HCT116 (cell line): ENCODE measurements around the gene COL1A1. TPM values are rescaled to one million over a fixed set of nuclear protein-coding genes. Genes with fewer than 3 reads are reported as not detected.

Experiments used
- ATAC-seq: fragments of 200-7000 bp; cut with Tn5 transposase; 2 replicates; pipeline ENCODE4 v1.9.1; 2020; ENCODE audit warnings: mild to moderate bottlenecking, moderate library complexity
- BruUV-seq: library from RNA; stranded (reverse); fragments of 400-500 nt; replicated peaks from 2 replicates; lab custom pipeline; 2021; lab: Mats Ljungman, UMichigan
- CTCF ChIA-PET: fragments of 300-600 bp; sonication (Branson Sonifier 250); formaldehyde crosslinking; loops from one replicate; lab custom pipeline; 2021; ENCODE audit warnings: antibody characterized with exemption; lab: Charles Lee
- POLR2A ChIA-PET: fragments of 300-600, 350-600 bp; sonication (Branson Sonifier 250); formaldehyde crosslinking; loops from one replicate; lab custom pipeline; 2021; ENCODE audit warnings: antibody characterized with exemption; lab: Charles Lee
- RAD21 ChIA-PET, 2 experiments: fragments of 300-600 bp; sonication (Branson Sonifier 250); formaldehyde crosslinking; loops; one replicate each; lab custom pipeline; 2023; ENCODE audit warnings: low total read pairs in 2 of 2; ENCODE audit not compliant: uncharacterized antibody in 2 of 2, unreplicated experiment in 2 of 2, low non-redundant PET in 1 of 2; lab: Charles Lee
- DNase-seq: peaks from one replicate; pipeline ENCODE4 v3.0.0-alpha.2; 2010; ENCODE audit warnings: low read depth, low spot score
- H2AFZ ChIP-seq: fragments of 200-600 bp; shearing (Covaris generic), sonication (generic); 2 replicates; pipeline ENCODE4 v1.6.1; 2017; ENCODE audit warnings: low read depth, mixed run types, mixed read lengths, antibody characterized with exemption, low read length; ENCODE audit not compliant: poor library complexity, severe bottlenecking
- H3K27ac ChIP-seq: 2 replicates; pipeline ENCODE4 v1.5.1; 2012; ENCODE audit warnings: low read depth, low read length
- H3K27me3 ChIP-seq: fragments of 200-600 bp; sonication (generic); 2 replicates; pipeline ENCODE4 v1.6.1; 2016; ENCODE audit warnings: mixed run types, low read length, mixed read lengths; ENCODE audit not compliant: insufficient read depth
- H3K36me3 ChIP-seq, 2 experiments: fragments of 200-500 bp in 1 of 2; fragments of 200-600 bp in 1 of 2; sonication (Bioruptor generic) in 1 of 2; sonication (generic) in 1 of 2; 2 replicates each; pipeline versions ENCODE4 v1.5.1 to v1.6.1; 2014 to 2016; ENCODE audit warnings: low read length in 2 of 2, inconsistent platforms in 1 of 2, mixed read lengths in 1 of 2, mixed run types in 1 of 2; ENCODE audit not compliant: insufficient read depth in 2 of 2, control insufficient read depth in 1 of 2
- H3K4me1 ChIP-seq, 2 experiments: fragments of 200-600 bp in 1 of 2; sonication (generic) in 1 of 2; 2 replicates each; pipeline versions ENCODE4 v1.5.1 to v1.6.1; 2012 to 2017; ENCODE audit warnings: low read length in 2 of 2, inconsistent platforms in 1 of 2, mild to moderate bottlenecking in 1 of 2, mixed read lengths in 1 of 2, mixed run types in 1 of 2, moderate library complexity in 1 of 2; ENCODE audit not compliant: insufficient read depth in 2 of 2, control insufficient read depth in 1 of 2
- H3K4me2 ChIP-seq: fragments of 200-600 bp; sonication (generic); 2 replicates; pipeline ENCODE4 v1.6.1; 2017; ENCODE audit warnings: mixed run types, low read length, mixed read lengths
- H3K4me3 ChIP-seq, 2 experiments: fragments of 200-600 bp in 1 of 2; sonication (generic) in 1 of 2; replicated peaks in 1 of 2; 2 replicates each; pipeline ENCODE4 v1.5.1; 2011 to 2016; ENCODE audit warnings: low read length in 2 of 2, control low read depth in 1 of 2, low read depth in 1 of 2, mild to moderate bottlenecking in 1 of 2, mixed read lengths in 1 of 2, mixed run types in 1 of 2
- H3K79me2 ChIP-seq: fragments of 200-600 bp; sonication (generic); 2 replicates; pipeline ENCODE4 v1.6.1; 2017; ENCODE audit warnings: mild to moderate bottlenecking, mixed run types, low read length, moderate library complexity, mixed read lengths; ENCODE audit not compliant: insufficient read depth
- H3K9ac ChIP-seq: fragments of 200-600 bp; sonication (generic); 2 replicates; pipeline ENCODE4 v1.6.1; 2016; ENCODE audit warnings: low read length, mixed read lengths
- H3K9me2 ChIP-seq: fragments of 200-600 bp; sonication (generic), shearing (Covaris generic); 2 replicates; pipeline ENCODE4 v1.6.1; 2017; ENCODE audit warnings: mixed run types, mild to moderate bottlenecking, moderate library complexity; ENCODE audit not compliant: insufficient read depth
- H3K9me3 ChIP-seq, 2 experiments: fragments of 200-500 bp in 1 of 2; fragments of 200-600 bp in 1 of 2; sonication (Bioruptor generic) in 1 of 2; sonication (generic) in 1 of 2; 2 replicates each; pipeline ENCODE4 v1.6.1; 2014 to 2017; ENCODE audit warnings: low read length in 2 of 2, mixed read lengths in 2 of 2, inconsistent platforms in 1 of 2, low read depth in 1 of 2, mild to moderate bottlenecking in 1 of 2, mixed run types in 1 of 2, moderate library complexity in 1 of 2; ENCODE audit not compliant: control insufficient read depth in 1 of 2, insufficient read depth in 1 of 2
- H4K20me1 ChIP-seq: fragments of 200-600 bp; sonication (generic), shearing (Covaris generic); 2 replicates; pipeline ENCODE4 v1.6.1; 2017; ENCODE audit warnings: mixed run types, mild to moderate bottlenecking, moderate library complexity; ENCODE audit not compliant: insufficient read depth
- ATF3 ChIP-seq: IDR thresholded peaks from 2 replicates; pipeline ENCODE4 v1.6.1; 2012
- ELF1 ChIP-seq: IDR thresholded peaks from 2 replicates; pipeline ENCODE4 v1.6.1; 2012; ENCODE audit warnings: low read depth, borderline replicate concordance
- EZH2 ChIP-seq: fragments of 200-600 bp; sonication (generic); IDR thresholded peaks from 2 replicates; pipeline ENCODE4 v1.6.1; 2017; ENCODE audit warnings: antibody characterized with exemption, mixed run types
- EZH2phosphoT487 ChIP-seq: fragments of 200-600 bp; IDR thresholded peaks from 2 replicates; pipeline ENCODE4 v1.6.1; 2018; ENCODE audit warnings: antibody characterized with exemption, borderline replicate concordance
- FOSL1 ChIP-seq: IDR thresholded peaks from 2 replicates; pipeline ENCODE4 v1.6.1; 2012; ENCODE audit warnings: low read depth
- JUND ChIP-seq: IDR thresholded peaks from 2 replicates; pipeline ENCODE4 v1.6.1; 2012
- MAX ChIP-seq: IDR thresholded peaks from 2 replicates; pipeline ENCODE4 v1.6.1; 2012
- POLR2A ChIP-seq: IDR thresholded peaks from 2 replicates; pipeline ENCODE4 v1.7.0; 2011; ENCODE audit warnings: borderline replicate concordance; ENCODE audit not compliant: insufficient read depth, insufficient read length; ENCODE audit errors: extremely low read depth
- POLR2AphosphoS5 ChIP-seq: IDR thresholded peaks from 2 replicates; pipeline ENCODE4 v1.6.1; 2011; ENCODE audit warnings: mild to moderate bottlenecking, low read depth, low read length, moderate library complexity
- SP1 ChIP-seq: IDR thresholded peaks from 2 replicates; pipeline ENCODE4 v1.6.1; 2012; ENCODE audit warnings: low read depth
- SRF ChIP-seq: IDR thresholded peaks from 2 replicates; pipeline ENCODE4 v1.6.1; 2012; ENCODE audit warnings: low read depth
- TCF7L2 ChIP-seq: IDR thresholded peaks from 2 replicates; pipeline ENCODE4 v1.7.0; 2011; ENCODE audit warnings: borderline replicate concordance, inconsistent platforms; ENCODE audit not compliant: insufficient read depth, insufficient read length; ENCODE audit errors: extremely low read depth
- YY1 ChIP-seq: IDR thresholded peaks from 2 replicates; pipeline ENCODE4 v1.6.1; 2011; ENCODE audit warnings: low read length, low read depth, moderate library complexity, mild to moderate bottlenecking; ENCODE audit not compliant: insufficient replicate concordance; ENCODE audit errors: extremely low read depth
- ZBTB33 ChIP-seq: IDR thresholded peaks from 2 replicates; pipeline ENCODE4 v1.6.1; 2011; ENCODE audit warnings: mild to moderate bottlenecking, low read length, moderate library complexity; ENCODE audit not compliant: insufficient replicate concordance; ENCODE audit errors: extremely low read depth
- ZNF274 ChIP-seq: fragments of 200-500 bp; sonication (Bioruptor generic); IDR thresholded peaks from 2 replicates; pipeline ENCODE4 v1.6.1; 2014; ENCODE audit warnings: mild to moderate bottlenecking, low read depth, low read length, inconsistent platforms
- intact Hi-C: fragments of 100-400 bp; cut with micrococcal nuclease; formaldehyde crosslinking; loops from 2 replicates; pipeline ENCODE4 v1.10.0; 2022
- total RNA-seq: library from RNA; stranded (reverse); gene quantifications from one replicate; pipeline ENCODE4 v1.2.1, GENCODE V29; 2021; ENCODE audit not compliant: unreplicated experiment

Gene COL1A1
- total RNA-seq, 1 experiment from 2014 or later = 33.6 TPM

GRCh38 chr17:50165867-50166517 is 35.4 kb downstream of the COL1A1 start, which contains the start of gene SGCA (continued):
- no peak for TF ChIP-seq EZH2phosphoT487

- Histone ChIP-seq H3K4me3 (no peak overlapping the region), H4K20me1 (no peaks in the 10 kb centered on the region), H3K9me3 (no peaks in the 10 kb centered on the region), H3K36me3 (no peaks in the 10 kb centered on the region), H3K27me3 (no peaks in the 10 kb centered on the region), H3K4me2 (no peak overlapping the region), H3K79me2 (no peaks in the 10 kb centered on the region), H3K9me2 (no peaks in the 10 kb centered on the region), H3K4me1 (peaks cover 20 to 53% of the 10 kb centered on the region in 2 experiments), H2AFZ (no peak overlapping the region), H3K27ac (no peak overlapping the region; the same call in 1 of the 2 replicates), H3K9ac (no peak overlapping the region)
- TF ChIP-seq YY1 (no peak), EZH2 (no peak), JUND (no peak), ZNF274 (no peak), FOSL1 (no peak), ATF3 (no peak), EZH2phosphoT487 (no peak), POLR2AphosphoS5 (no peak), POLR2A (no peak), ZBTB33 (no peak), SRF (no peak), SP1 (no peak), TCF7L2 (no peak), MAX (no peak), ELF1 (no peak)
- POLR2A ChIA-PET = interaction anchor here (1.1 kb wide), 2 partner anchors 13 to 14 kb away, joined by 3 to 9 read pairs; no protein-coding TSS in a partner anchor
- intact Hi-C loops = no loop called here
- RAD21 ChIA-PET = interaction anchor here (0.5 to 1.3 kb wide), 2 partner anchors 32 to 35 kb away, joined by 4 to 7 read pairs; no protein-coding TSS in a partner anchor
- BruUV-seq = no TSS peak
- CTCF ChIA-PET = interaction anchor here (0.6 to 2.5 kb wide), 8 partner anchors 8 to 280 kb away, joined by 3 to 9 read pairs (median 5); partner anchors contain the start of gene PDK2
- DNase-seq = no peak
- ATAC-seq = no peak
Observed at GRCh38 chr17:50165466-50165865, 36.0 kb downstream of the COL1A1 start.
